T47D (cell line): ENCODE data around the gene ZNF326.
A peak's percentile ranks its signal among the peaks of the same experiment; 100 is the strongest.
"Not testable (repeated sequence)": the region's sequence is repeated elsewhere in the genome, so short reads cannot be mapped to it uniquely, and the experiment has no call there.

ENCODE experiments used
- DNase-seq, 2 experiments: peaks; one replicate each; pipeline versions ENCODE4 v3.0.0 to v3.0.0-alpha.2; 2011 to 2012; ENCODE audit warnings: low read depth in 1 of 2, low spot score in 1 of 2
- JUND ChIP-seq: IDR thresholded peaks from 2 replicates; pipeline ENCODE4 v1.6.1; 2012; ENCODE audit warnings: low read depth
- in situ Hi-C: cut with HindIII; loops from 2 replicates; pipeline ENCODE4 v1.10.0; 2016; ENCODE audit warnings: low sequenced_read_pairs, low pct_unique_long_range_greater_than_20kb

The ZNF326 gene

DNA sequence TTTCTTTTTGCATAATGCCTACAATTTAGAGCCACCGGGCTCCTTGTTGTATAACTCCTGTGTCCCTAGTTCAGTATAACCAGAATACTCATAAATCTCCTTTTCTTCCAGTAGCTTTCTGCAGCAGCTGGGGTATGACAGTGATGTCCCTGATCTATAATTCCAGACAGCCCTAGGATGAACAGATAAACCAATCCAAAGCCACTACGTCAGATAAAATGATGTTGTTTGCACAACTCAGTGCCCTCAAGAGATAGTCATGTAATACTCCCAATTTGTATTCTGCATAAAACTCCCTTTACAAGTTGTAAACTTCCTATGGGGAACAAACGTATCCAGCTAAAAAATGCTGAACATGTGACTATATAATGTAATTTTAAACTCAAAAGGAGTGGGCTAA lies 44.7 kb downstream of the ZNF326 start:
- no peak for TF ChIP-seq JUND
- in situ Hi-C loops: no loop called here
- DNase-seq: no peak

DNA sequence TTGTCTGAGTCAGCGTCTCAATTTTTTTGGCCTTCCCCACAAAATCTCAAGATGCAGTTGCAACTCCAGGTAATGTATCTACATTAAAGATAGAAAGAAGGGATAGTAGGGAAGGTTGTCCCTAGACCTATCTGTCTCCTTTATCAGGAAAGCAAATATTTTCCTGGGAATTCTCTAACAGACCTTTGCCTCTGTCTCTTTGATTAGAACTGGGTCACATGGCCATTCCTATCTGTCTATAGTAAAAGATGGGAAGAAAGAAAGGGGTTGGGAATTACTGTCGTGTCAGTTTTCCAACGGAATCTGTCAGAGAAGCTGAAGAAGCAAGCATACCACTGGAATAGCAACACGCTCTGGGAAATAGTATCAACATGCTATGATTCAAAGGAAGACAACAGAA lies 48.7 kb downstream of the ZNF326 start:
- in situ Hi-C loops: no loop called here
- no peak for TF ChIP-seq JUND
- DNase-seq: no peak

DNA sequence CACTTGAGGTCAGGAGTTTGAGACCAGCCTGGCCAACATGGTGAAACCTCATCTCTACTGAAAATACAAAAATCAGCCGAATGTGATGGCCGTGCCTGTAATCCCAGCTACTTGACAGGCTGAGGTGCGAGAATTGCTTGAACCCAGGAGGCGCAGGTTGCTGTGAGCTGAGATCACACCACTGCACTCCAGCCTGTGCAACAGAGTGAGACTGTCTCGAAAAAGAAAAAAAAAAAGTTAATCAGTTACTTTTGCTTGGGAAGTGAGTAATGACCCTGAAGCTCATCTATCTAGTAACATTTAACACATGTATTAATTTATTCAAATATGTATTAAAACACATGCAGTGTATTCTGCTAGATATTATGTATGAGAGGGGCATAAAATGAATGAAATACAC lies 49.4 kb downstream of the ZNF326 start:
- DNase-seq: no peak
- no peak for TF ChIP-seq JUND
- in situ Hi-C loops: no loop called here

DNA sequence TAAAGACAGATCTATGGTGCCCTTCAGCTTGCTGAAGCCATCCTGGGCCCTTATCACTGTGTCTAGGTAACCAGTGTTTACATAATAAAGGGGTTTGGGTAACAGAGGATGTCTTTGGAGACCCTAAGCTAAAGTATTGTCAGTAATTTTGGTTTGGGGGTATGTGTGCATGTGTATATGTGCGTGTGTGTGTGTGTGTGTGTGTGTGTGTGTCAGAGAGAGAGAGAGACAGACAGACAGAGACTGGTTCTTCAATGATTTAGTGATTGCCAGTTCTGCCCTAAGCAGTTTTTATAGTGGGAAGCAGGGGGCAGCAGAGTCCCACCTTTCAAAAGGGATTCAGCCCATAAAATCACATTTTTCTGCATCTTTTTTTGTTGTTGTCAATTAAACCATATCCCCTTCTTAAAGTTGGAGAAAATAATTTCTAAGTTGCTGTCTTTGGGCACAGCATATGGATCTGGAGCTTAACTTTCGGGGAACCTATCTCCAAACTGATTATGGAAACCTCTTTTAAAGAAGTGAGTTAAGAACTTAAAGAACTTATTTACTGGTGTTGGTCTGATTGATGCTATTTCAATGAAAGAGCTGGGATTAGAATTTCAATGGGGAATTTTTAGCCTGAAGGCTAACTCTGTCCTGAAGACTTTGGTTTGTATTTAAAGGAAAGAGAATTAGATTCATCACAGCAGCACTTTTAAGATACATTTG lies 51.1 kb downstream of the ZNF326 start:
- no peak for TF ChIP-seq JUND
- in situ Hi-C loops: no loop called here
- peak in 1 of 2 experiments; percentile 14 for DNase-seq

DNA sequence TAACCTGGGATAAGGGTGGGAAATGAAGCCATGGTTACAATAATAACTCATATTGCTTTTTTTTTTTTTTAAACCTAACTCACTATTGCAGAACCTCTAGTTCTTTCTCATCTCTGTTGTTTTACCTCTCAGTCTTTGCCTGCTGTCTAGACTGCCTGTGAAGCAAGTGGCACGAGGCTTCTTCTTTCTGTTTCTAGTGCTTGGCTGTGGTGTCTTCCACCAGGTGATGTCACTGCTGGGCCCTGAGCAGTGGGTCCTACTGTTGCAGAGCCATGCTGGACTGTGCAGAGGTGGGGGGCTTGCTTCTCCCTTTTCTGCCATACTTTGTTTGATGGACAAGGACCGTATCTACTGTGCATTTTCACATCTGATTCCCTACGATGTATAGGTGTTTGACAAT lies 51.7 kb downstream of the ZNF326 start:
- in situ Hi-C loops: no loop called here
- DNase-seq: no peak
- no peak for TF ChIP-seq JUND

DNA sequence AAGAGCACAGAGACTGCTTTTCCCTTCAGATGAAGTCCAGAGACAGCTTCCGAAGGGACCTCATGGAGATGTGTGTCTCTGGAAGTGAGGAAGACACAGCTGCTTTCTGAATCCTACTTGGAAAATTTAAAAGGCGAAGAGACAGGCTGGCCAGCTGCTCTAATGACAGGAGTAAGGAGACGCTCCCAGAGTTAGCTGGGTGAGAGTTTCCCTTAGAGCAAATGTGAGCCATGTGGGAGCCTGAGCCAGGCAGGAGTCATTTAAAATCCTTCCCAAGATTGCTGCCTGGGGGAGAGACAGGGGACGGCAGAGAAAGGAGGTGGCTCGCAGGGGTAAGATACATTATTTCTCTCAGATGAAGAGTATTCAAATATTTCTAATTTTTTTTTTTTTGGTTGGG lies 53.1 kb downstream of the ZNF326 start:
- no peak for TF ChIP-seq JUND
- in situ Hi-C loops: no loop called here
- no peak for DNase-seq

DNA sequence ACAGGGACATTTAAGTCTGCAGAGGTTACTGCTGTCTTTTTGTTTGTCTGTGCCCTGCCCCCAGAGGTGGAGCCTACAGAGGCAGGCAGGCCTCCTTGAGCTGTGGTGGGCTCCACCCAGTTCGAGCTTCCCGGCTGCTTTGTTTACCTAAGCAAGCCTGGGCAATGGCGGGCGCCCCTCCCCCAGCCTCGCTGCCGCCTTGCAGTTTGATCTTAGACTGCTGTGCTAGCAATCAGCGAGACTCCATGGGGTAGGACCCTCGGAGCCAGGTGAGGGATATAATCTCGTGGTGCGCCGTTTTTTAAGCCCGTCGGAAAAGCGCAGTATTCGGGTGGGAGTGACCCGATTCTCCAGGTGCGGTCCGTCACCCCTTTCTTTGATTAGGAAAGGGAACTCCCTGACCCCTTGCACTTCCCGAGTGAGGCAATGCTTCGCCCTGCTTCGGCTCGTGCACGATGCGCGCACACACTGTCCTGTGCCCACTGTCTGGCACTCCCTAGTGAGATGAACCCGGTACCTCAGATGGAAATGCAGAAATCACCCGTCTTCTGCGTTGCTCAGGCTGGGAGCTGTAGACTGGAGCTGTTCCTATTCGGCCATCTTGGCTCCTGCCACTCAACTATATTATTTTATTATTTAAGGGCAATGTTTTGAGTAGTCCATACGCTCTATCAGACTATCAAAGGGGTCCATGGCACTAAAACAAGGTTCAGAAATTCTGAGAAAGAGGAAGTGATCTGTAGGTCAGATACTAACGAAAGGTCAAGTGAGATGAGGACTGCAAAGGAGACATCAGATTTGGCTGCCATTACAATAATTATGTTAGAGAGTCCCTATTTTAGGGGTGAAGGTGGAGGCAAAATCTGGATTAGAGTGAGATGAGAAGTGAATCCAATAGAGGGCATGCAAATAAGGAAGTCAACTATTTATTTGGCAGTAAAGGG lies 68.1 kb downstream of the ZNF326 start:
- DNase-seq, in situ Hi-C loops: not testable (repeated sequence)

DNA sequence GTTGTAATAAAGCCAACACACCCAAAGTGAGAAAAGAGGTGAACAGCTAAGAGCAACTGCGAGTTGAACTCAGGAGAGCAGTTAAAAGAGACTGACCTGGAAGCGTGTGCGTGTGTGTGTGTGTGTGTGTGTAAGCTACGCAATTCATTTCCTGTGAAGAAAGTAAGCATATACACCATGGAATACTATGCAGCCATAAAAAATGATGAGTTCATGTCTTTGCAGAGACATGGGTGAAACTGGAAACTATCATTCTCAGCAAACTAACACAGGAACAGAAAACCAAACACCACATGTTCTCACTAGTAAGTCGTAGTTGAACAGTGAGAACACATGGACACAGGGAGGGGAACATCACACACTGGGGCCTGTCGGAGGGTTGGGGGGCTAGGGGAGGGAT lies 69.2 kb downstream of the ZNF326 start:
- DNase-seq, in situ Hi-C loops: not testable (repeated sequence)

DNA sequence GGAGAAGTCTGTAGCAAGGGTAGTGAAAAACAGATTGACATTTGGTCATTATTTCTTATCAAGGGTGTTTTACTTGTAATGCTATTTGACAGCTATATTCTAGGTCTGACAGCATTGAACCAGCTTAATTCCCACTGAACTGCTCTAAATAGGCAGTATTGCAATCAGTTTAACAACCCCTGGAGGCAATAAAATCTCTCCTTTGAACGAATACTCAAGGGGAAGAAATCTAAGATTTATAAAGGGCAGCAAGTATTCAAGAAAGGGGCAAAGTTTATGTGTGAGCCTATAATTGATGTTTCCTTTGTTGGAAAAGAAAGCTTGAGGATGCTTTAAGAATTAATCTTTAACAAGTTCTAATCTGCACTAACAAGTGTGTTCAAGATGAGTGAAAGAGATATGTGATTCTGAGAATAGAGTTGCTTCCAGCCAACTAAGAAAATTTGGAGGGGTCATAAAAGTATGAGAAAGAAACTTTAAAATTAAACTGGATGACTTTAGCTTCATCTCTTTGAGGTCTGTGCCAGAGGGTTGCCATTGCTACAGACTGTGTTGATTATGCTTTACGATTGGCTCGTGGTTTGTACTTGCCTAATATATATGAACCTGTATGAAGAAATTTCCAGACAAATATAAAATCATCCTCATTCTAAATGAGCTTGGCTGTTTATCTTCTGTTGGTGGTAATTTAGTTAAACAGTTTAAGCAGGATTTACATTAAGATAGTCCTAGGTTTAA lies 72.5 kb downstream of the ZNF326 start:
- in situ Hi-C loops: no loop called here
- no peak for TF ChIP-seq JUND
- no peak for DNase-seq

DNA sequence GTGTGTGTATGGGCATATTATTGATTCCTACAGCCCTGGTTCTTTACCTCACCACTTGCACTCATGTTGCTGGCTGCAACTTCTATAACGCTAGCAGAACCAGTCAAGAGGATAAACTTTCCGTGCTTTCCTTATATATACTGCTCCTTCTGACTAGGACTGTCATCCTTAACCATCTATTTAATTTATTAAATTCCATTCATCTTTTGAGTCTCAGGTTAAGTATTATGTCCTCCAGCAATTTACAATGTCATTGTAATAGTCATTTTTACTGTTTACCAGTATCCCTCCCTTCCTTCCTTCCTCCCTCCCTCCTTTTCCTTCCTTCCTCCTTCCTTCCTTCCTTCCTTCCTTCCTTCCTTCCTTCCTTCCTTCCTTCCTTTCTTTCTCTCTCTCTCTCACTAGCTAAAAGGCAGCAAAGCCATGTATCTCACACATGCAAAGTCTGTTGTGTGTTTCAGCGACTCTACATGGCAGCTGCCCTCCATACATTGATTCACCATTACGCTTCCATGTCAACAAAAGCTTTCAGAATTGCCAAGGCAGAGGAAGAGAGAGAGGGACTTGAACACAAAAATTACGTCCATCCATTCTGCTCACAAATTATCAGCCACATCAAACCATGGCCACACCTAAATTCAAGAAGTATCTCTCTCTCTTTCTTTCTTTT lies 73.8 kb downstream of the ZNF326 start:
- DNase-seq: no peak
- in situ Hi-C loops: no loop called here
- TF ChIP-seq JUND: no peak

DNA sequence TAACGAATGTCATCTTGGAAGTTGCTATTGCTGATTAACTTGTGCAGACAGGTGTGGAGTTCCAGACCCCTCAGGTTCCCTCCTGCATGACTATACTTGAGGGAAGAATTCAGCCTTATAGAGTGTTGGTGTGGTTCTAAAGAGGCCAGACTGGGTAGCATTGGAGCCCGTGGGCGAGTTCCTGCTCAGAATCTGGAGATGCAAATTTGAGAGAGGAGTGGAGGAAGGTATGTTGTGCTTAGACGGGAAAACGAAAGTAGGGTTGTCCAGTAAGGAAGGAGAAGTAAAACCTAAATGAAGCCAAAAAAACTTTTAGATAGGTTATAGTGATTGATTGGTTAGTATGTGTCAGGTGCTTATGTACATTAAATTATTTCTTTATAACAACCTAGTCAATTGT lies 79.2 kb downstream of the ZNF326 start:
- no peak for DNase-seq
- no peak for TF ChIP-seq JUND
- in situ Hi-C loops: no loop called here

DNA sequence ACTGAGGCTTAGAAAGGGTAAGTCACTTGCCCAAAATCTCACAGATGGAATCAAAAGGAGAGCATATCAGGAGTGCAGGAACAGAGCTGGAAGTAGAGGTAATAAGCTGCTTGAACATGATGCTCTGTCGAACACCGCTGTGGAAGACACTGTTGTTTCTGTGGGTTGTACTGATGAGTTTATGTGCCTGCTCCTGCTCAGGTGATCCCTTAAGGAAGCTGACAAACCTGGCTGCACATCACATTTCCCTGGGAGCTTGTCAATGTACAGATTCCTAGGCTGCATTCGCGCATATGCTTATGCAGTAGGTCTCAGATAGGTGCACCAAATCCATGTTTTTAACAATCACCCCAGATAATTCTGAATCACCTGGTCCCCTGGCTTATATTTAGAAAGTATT lies 79.7 kb downstream of the ZNF326 start:
- no peak for TF ChIP-seq JUND
- peak in 1 of 2 experiments; percentile 16 for DNase-seq
- in situ Hi-C loops: no loop called here

DNA sequence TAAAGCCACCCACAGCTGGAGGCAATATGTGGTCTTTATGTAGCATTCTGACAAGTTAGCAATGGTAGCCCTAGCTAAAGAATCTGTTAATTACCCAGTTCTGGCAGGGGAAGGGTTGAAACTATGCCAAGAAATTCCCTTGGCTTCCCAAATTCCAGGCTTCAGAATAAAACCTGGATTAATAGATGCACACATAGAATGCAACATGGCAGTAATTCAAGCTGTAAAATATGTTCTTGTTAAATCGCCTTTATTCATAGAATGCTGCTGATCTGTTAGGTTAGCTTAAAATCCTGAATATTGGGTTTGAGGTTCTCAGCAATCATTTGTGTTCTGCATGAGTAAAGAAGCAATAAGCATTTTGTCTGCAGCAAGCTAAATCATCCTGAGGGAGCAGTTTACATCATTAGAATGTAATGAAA lies 80.1 kb downstream of the ZNF326 start:
- no peak for TF ChIP-seq JUND
- in situ Hi-C loops: no loop called here
- DNase-seq: no peak
